ENCODE measurements around the gene MTA3.

DNA sequence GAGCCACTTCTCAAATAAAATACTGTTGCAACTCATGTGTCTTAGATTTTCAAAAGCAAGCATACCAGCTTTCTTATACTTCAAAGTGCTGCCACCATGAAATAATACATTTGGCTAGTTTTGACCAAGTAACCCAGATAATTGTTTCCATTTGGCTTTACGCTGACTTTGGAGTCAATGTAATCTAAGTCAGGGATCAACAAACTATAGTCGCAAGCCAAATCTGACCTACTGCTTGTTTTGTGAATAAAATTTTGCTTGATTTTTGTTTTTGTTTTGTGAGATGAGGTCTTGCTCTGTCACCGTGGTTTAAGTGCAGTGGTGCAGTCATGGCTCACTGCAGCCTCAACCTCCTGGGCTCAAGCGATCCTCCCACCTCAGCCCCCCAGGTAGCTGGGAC, 130.5 kb downstream of the MTA3 start:
- TF ChIP-seq, protein P1, sequence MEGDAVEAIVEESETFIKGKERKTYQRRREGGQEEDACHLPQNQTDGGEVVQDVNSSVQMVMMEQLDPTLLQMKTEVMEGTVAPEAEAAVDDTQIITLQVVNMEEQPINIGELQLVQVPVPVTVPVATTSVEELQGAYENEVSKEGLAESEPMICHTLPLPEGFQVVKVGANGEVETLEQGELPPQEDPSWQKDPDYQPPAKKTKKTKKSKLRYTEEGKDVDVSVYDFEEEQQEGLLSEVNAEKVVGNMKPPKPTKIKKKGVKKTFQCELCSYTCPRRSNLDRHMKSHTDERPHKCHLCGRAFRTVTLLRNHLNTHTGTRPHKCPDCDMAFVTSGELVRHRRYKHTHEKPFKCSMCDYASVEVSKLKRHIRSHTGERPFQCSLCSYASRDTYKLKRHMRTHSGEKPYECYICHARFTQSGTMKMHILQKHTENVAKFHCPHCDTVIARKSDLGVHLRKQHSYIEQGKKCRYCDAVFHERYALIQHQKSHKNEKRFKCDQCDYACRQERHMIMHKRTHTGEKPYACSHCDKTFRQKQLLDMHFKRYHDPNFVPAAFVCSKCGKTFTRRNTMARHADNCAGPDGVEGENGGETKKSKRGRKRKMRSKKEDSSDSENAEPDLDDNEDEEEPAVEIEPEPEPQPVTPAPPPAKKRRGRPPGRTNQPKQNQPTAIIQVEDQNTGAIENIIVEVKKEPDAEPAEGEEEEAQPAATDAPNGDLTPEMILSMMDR (IDR thresholded peaks at IDR 0.05) = no peak
- no peak for TF ChIP-seq EP300 (IDR thresholded peaks at IDR 0.05)

Data from upper lobe of left lung (tissue), 4 donors.